Nephron progenitor cell (in vitro differentiated cells): ENCODE results near the gene ECHS1.

Experiments
- DNase-seq: peaks from one replicate; pipeline ENCODE4 v3.0.0; 2021
- H3K27ac Mint-ChIP-seq: 2 replicates; pipeline ENCODE4 v1.8.0; 2021; ENCODE audit warnings: mild to moderate bottlenecking, moderate library complexity, mixed read lengths
- H3K27me3 Mint-ChIP-seq: 2 replicates; pipeline ENCODE4 v1.8.0; 2021; ENCODE audit warnings: mild to moderate bottlenecking, low read depth, mixed read lengths; ENCODE audit not compliant: poor library complexity
- H3K36me3 Mint-ChIP-seq: 2 replicates; pipeline ENCODE4 v1.8.0; 2021; ENCODE audit warnings: low read depth, mixed read lengths
- H3K4me1 Mint-ChIP-seq: 2 replicates; pipeline ENCODE4 v1.8.0; 2021; ENCODE audit warnings: mixed read lengths
- H3K4me3 Mint-ChIP-seq: 2 replicates; pipeline ENCODE4 v1.8.0; 2021; ENCODE audit warnings: mild to moderate bottlenecking, moderate library complexity, mixed read lengths
- H3K9me3 Mint-ChIP-seq: 2 replicates; pipeline ENCODE4 v1.8.0; 2021; ENCODE audit warnings: mild to moderate bottlenecking, moderate library complexity, mixed read lengths
- CTCF ChIP-seq: fragments of 200-600 bp; sonication (generic); IDR thresholded peaks from 2 replicates; pipeline ENCODE4 v1.5.0; 2021; ENCODE audit warnings: antibody characterized with exemption

Gene ECHS1

GRCh38 chr10:133361773-133362441 lies 11.2 kb downstream of the ECHS1 start:
- Mint-ChIP-seq H3K9me3 (no peaks in the 10 kb centered on the region), H3K4me3 (no peak overlapping the region), H3K36me3 (peaks cover 33% of the 10 kb centered on the region), H3K27me3 (no peaks in the 10 kb centered on the region), H3K4me1 (peaks cover 11% of the 10 kb centered on the region), H3K27ac (peak overlapping the region; percentile 98)
- no peak for TF ChIP-seq CTCF
- no peak for DNase-seq

- no peak overlapping the region for H3K4me3 Mint-ChIP-seq
- no peak for DNase-seq
- peaks cover 11% of the 10 kb centered on the region for H3K4me1 Mint-ChIP-seq
- H3K27me3 Mint-ChIP-seq = no peaks in the 10 kb centered on the region
- H3K27ac Mint-ChIP-seq = peak overlapping the region; percentile 98
- H3K36me3 Mint-ChIP-seq = peaks cover 33% of the 10 kb centered on the region
- H3K9me3 Mint-ChIP-seq = no peaks in the 10 kb centered on the region
- TF ChIP-seq CTCF = no peak
Measured at GRCh38 chr10:133361227-133361626, 11.9 kb downstream of the ECHS1 start.

- no peak overlapping the region for H3K27ac Mint-ChIP-seq
- peaks cover 29% of the 10 kb centered on the region for H3K36me3 Mint-ChIP-seq
- peaks cover 11% of the 10 kb centered on the region for H3K4me1 Mint-ChIP-seq
- H3K9me3 Mint-ChIP-seq = no peaks in the 10 kb centered on the region
- no peak overlapping the region for H3K4me3 Mint-ChIP-seq
- DNase-seq = no peak
- no peaks in the 10 kb centered on the region for H3K27me3 Mint-ChIP-seq
- TF ChIP-seq CTCF = no peak
Measured at GRCh38 chr10:133359972-133360610, 13.1 kb downstream of the ECHS1 start.

- Mint-ChIP-seq H3K27me3 (no peaks in the 10 kb centered on the region), H3K27ac (no peak overlapping the region), H3K4me3 (no peak overlapping the region), H3K36me3 (peaks cover 23% of the 10 kb centered on the region), H3K4me1 (peaks cover 11% of the 10 kb centered on the region), H3K9me3 (no peaks in the 10 kb centered on the region)
- no peak for DNase-seq
- TF ChIP-seq CTCF = no peak
Measured at GRCh38 chr10:133359554-133359971, 13.6 kb downstream of the ECHS1 start.

GRCh38 chr10:133358925-133359310 lies 14.2 kb downstream of the ECHS1 start:
- Mint-ChIP-seq H3K27ac (no peak overlapping the region), H3K36me3 (peaks cover 19% of the 10 kb centered on the region), H3K4me3 (no peak overlapping the region), H3K27me3 (no peaks in the 10 kb centered on the region), H3K4me1 (peaks cover 11% of the 10 kb centered on the region), H3K9me3 (no peaks in the 10 kb centered on the region)
- DNase-seq = no peak
- no peak for TF ChIP-seq CTCF
